ENCODE measurements around the gene TBX19.

DNA sequence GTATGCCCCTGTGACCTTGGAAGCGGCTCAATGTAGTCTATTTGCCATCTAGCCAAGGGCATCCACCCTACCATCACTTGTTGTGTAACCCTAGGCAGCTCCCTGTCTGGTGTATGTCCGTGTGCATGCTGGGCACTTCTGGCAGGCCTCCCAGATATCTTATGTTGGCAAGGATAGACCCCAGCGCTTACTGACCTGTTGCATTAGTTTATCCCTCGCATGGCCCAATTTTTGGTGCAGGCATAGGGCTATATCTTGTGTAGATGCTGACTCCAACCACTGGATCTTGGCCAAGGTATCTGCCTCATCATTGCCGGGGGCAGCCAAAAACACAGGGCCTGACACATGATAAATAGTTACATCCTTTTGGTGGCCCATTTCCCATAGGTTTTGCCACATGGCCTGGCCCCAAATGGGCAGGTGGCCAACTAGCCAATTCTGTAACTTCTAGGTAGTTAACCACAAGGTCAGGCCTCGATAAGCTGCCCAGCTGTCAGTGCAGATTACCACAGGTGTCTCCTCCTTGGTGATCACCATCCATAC lies 14.0 kb upstream of the TBX19 start:
- TF ChIP-seq RCOR1 (IDR thresholded peaks at IDR 0.05; ENCODE audit: insufficient replicate concordance, low read length) (no peak), POLR2A (IDR thresholded peaks at IDR 0.05; ENCODE audit: low read depth, low read length) (no peak), RFX5 (IDR thresholded peaks at IDR 0.05; ENCODE audit: low read depth, low read length) (no peak), RAD21 (IDR thresholded peaks at IDR 0.05; ENCODE audit: low read length) (no peak), CEBPB (IDR thresholded peaks at IDR 0.05; ENCODE audit: low read depth, low read length) (no peak), FOS (IDR thresholded peaks at IDR 0.05; ENCODE audit: low read depth, low read length) (no peak), CHD1 (IDR thresholded peaks at IDR 0.05; ENCODE audit: low read depth, low read length) (no peak)
- TF ChIP-seq, protein P1, sequence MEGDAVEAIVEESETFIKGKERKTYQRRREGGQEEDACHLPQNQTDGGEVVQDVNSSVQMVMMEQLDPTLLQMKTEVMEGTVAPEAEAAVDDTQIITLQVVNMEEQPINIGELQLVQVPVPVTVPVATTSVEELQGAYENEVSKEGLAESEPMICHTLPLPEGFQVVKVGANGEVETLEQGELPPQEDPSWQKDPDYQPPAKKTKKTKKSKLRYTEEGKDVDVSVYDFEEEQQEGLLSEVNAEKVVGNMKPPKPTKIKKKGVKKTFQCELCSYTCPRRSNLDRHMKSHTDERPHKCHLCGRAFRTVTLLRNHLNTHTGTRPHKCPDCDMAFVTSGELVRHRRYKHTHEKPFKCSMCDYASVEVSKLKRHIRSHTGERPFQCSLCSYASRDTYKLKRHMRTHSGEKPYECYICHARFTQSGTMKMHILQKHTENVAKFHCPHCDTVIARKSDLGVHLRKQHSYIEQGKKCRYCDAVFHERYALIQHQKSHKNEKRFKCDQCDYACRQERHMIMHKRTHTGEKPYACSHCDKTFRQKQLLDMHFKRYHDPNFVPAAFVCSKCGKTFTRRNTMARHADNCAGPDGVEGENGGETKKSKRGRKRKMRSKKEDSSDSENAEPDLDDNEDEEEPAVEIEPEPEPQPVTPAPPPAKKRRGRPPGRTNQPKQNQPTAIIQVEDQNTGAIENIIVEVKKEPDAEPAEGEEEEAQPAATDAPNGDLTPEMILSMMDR (conservative IDR thresholded peaks at IDR 0.05; ENCODE audit: low read depth, low read length) = no peak
- TF ChIP-seq, protein P2, sequence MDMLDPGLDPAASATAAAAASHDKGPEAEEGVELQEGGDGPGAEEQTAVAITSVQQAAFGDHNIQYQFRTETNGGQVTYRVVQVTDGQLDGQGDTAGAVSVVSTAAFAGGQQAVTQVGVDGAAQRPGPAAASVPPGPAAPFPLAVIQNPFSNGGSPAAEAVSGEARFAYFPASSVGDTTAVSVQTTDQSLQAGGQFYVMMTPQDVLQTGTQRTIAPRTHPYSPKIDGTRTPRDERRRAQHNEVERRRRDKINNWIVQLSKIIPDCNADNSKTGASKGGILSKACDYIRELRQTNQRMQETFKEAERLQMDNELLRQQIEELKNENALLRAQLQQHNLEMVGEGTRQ (IDR thresholded peaks at IDR 0.05; ENCODE audit: low read depth, low read length) = no peak
